Osteocyte (in vitro differentiated cells): ENCODE measurements around the gene CHCHD3. TPM values are rescaled to one million over a fixed set of nuclear protein-coding genes. Genes with fewer than 3 reads are reported as not detected.

ENCODE experiments used
- DNase-seq: peaks from one replicate; pipeline ENCODE4 v3.0.0; 2021; ENCODE audit warnings: mixed read lengths; ENCODE audit not compliant: unreplicated experiment; ENCODE audit errors: extremely low spot score
- H3K27ac Mint-ChIP-seq: one replicate; pipeline ENCODE4 v1.8.0; 2021; ENCODE audit warnings: mild to moderate bottlenecking, mixed read lengths; ENCODE audit not compliant: unreplicated experiment
- H3K27me3 Mint-ChIP-seq: one replicate; pipeline ENCODE4 v1.8.0; 2021; ENCODE audit warnings: mixed read lengths; ENCODE audit not compliant: unreplicated experiment
- H3K36me3 Mint-ChIP-seq: one replicate; pipeline ENCODE4 v1.8.0; 2021; ENCODE audit warnings: mixed read lengths; ENCODE audit not compliant: unreplicated experiment
- H3K4me1 Mint-ChIP-seq: one replicate; pipeline ENCODE4 v1.8.0; 2021; ENCODE audit warnings: mixed read lengths; ENCODE audit not compliant: unreplicated experiment
- H3K4me3 Mint-ChIP-seq: one replicate; pipeline ENCODE4 v1.8.0; 2021; ENCODE audit warnings: mild to moderate bottlenecking, moderate library complexity, mixed read lengths; ENCODE audit not compliant: unreplicated experiment
- H3K9me3 Mint-ChIP-seq: one replicate; pipeline ENCODE4 v1.8.0; 2021; ENCODE audit warnings: mixed read lengths; ENCODE audit not compliant: unreplicated experiment
- total RNA-seq: library from RNA; stranded (reverse); gene quantifications from 2 replicates; pipeline ENCODE4 v1.2.1, GENCODE V29; 2021
- TF ChIP-seq, protein P1 (sequence below): fragments of 200-600 bp; sonication (generic); IDR thresholded peaks from 2 replicates; pipeline ENCODE4 v1.5.0; 2021; ENCODE audit warnings: antibody characterized with exemption, mild to moderate bottlenecking, moderate library complexity

CHCHD3 gene
- total RNA-seq, 1 donor from 2014 or later: 47.4 TPM

DNA sequence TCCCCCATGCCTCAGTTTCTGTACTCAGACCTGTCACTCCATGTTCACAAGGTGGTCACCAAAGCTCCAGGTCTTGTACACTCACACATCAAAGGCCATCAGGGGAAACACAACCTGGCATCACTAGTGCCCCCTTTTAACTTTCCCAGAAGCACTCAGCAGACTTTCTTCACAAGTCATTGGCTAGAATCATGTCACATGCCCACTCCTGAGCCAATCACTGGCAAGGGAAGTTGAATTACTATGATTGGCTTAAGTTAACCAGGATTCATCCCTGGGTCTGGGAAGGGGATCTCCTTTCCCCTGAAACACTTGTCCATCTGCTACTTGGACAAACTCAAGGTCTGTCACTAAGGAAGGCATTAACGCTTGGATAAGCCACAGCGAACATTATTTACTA is 311.8 kb downstream of the CHCHD3 start:
- peaks cover 12% of the 10 kb centered on the region for H3K9me3 Mint-ChIP-seq
- H3K36me3 Mint-ChIP-seq: no peaks in the 10 kb centered on the region
- no peak overlapping the region for H3K4me3 Mint-ChIP-seq
- no peaks in the 10 kb centered on the region for H3K4me1 Mint-ChIP-seq
- TF ChIP-seq, protein P1, sequence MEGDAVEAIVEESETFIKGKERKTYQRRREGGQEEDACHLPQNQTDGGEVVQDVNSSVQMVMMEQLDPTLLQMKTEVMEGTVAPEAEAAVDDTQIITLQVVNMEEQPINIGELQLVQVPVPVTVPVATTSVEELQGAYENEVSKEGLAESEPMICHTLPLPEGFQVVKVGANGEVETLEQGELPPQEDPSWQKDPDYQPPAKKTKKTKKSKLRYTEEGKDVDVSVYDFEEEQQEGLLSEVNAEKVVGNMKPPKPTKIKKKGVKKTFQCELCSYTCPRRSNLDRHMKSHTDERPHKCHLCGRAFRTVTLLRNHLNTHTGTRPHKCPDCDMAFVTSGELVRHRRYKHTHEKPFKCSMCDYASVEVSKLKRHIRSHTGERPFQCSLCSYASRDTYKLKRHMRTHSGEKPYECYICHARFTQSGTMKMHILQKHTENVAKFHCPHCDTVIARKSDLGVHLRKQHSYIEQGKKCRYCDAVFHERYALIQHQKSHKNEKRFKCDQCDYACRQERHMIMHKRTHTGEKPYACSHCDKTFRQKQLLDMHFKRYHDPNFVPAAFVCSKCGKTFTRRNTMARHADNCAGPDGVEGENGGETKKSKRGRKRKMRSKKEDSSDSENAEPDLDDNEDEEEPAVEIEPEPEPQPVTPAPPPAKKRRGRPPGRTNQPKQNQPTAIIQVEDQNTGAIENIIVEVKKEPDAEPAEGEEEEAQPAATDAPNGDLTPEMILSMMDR: no peak
- peaks cover 10% of the 10 kb centered on the region for H3K27me3 Mint-ChIP-seq
- no peak for DNase-seq
- H3K27ac Mint-ChIP-seq: no peak overlapping the region

DNA sequence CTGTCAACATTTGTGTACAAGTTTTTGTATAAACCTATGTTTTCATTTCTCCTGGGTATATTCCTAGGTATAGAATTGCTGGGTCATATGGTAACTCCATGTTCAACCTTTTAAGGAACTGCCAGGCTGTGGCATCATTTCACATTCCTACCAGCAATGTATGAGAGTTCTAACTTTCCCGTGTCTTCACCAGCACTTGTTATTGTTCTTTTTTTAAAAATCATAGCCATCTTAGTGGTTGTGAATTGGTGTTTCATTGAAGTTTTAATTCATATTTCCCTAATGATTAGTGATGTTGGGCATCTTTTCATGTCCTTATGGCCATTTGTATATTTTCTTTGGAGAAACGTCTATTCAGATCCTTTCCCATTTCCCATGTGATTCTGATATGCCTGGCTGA is 312.6 kb downstream of the CHCHD3 start:
- Mint-ChIP-seq H3K4me3 (no peak overlapping the region), H3K27ac (no peak overlapping the region), H3K36me3 (no peaks in the 10 kb centered on the region), H3K9me3 (peaks cover 12% of the 10 kb centered on the region), H3K4me1 (no peaks in the 10 kb centered on the region), H3K27me3 (peaks cover 10% of the 10 kb centered on the region)
- TF ChIP-seq, protein P1: no peak
- no peak for DNase-seq

DNA sequence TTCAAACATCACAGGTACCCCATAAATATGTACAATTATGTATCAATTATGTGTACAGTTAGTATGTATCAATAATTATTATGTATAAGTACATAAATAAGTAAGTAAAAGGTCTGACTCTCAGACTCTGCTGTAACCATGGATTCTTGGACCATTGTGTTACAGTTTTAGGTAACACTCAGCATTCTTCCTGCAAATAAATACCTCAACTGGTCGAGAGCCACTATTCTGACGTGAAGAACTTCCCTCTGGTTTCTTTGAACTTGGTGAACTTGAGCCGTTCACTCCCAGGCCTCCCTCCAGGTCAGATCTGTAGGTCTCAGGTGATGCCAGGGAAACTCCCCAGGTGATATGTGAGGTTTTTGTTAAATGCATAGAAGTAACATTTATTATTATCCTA is 313.8 kb downstream of the CHCHD3 start:
- Mint-ChIP-seq H3K36me3 (no peaks in the 10 kb centered on the region), H3K27ac (no peak overlapping the region), H3K4me1 (peaks cover 2% of the 10 kb centered on the region), H3K27me3 (peaks cover 10% of the 10 kb centered on the region), H3K9me3 (peaks cover 12% of the 10 kb centered on the region), H3K4me3 (no peak overlapping the region)
- DNase-seq: no peak
- TF ChIP-seq, protein P1: no peak

DNA sequence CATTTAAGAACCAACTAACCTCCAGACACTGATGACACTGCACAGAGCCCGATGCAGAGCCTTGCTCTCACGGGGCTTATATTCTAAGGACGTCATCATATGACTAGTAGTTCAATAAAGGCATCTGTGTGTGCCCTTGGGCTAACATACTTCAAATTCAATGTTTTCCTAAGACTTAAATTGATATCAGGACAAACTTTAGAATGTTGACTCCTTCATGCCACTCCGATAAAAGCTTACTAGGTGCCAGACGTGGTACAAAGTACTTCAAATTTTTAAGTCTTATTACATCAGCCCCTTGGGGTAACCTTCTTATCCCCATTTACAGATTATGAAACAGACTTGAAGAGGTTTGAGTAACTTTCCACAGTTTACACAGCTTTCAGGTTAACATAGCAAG is 314.5 kb downstream of the CHCHD3 start:
- TF ChIP-seq, protein P1: no peak
- Mint-ChIP-seq H3K4me1 (peaks cover 2% of the 10 kb centered on the region), H3K4me3 (no peak overlapping the region), H3K27ac (no peak overlapping the region), H3K36me3 (no peaks in the 10 kb centered on the region), H3K9me3 (peaks cover 12% of the 10 kb centered on the region), H3K27me3 (peaks cover 10% of the 10 kb centered on the region)
- peak; percentile 30 for DNase-seq

DNA sequence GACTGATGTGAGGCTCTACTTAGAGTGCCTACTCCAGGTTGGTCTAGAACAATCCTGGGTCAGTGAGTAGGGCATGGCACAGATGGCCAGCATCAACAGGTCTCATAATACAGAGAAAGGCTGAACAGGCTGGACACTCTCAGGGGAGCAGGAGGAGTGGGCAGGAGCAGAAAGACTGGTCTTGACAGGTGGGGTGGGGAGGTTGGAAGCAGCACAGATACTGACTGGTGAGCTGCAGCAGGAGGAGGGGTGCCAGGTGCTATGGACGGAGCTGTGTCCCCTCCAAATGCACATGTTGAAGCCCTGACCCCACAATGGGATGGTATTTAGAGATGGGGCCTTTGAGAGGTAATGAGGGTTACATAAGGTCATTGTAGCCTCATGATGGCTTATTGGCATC is 315.2 kb downstream of the CHCHD3 start:
- peaks cover 12% of the 10 kb centered on the region for H3K9me3 Mint-ChIP-seq
- TF ChIP-seq, protein P1: no peak
- no peak overlapping the region for H3K27ac Mint-ChIP-seq

More for the DNA sequence above, 315.2 kb downstream of the CHCHD3 start:
- H3K27me3 Mint-ChIP-seq: peaks cover 12% of the 10 kb centered on the region
- peaks cover 2% of the 10 kb centered on the region for H3K4me1 Mint-ChIP-seq
- DNase-seq: peak; percentile 51
- no peaks in the 10 kb centered on the region for H3K36me3 Mint-ChIP-seq
- H3K4me3 Mint-ChIP-seq: no peak overlapping the region
